NCI-H1694 (cell line): ENCODE measurements around the gene NUBP2.
"Not testable (repeated sequence)": the region's sequence is repeated elsewhere in the genome, so short reads cannot be mapped to it uniquely, and the experiment has no call there.

Source experiments
- DNase-seq: peaks from one replicate; lab custom pipeline; 2025; lab: John Stamatoyannopoulos, UW

The NUBP2 gene

DNA sequence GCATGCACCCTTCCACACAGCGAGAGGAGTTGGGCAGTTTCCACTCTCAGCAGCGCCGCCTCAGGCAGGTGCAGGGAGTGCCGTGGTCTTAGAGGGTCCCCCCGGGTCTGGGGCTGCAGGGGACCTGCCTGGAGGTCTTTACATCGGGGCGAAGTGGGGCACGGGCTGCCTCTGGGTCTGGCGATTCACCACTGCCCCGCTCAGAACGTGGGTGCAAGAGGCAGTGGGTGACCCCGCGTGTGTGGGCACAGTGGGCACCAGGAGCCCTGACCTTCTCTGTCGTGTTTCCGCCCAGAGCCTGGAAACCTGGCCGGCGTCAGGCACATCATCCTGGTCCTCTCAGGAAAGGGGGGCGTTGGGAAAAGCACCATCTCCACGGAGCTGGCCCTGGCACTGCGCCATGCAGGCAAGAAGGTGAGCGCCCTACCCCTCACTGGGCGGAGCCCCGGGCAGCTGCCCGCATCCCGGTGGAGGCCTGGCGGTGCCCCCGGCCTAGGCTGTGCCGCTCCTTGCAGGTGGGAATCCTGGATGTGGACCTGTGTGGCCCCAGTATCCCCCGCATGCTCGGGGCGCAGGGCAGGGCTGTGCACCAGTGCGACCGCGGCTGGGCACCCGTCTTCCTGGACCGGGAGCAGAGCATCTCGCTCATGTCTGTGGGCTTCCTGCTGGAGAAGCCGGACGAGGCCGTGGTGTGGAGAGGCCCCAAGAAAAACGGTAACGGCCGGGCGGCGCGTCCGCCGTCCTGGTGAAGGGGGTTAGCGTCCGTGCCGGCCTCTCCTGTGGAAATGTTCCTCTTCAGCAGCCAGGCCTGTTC, 3.7 kb downstream of the NUBP2 start:
- no peak for DNase-seq

DNA sequence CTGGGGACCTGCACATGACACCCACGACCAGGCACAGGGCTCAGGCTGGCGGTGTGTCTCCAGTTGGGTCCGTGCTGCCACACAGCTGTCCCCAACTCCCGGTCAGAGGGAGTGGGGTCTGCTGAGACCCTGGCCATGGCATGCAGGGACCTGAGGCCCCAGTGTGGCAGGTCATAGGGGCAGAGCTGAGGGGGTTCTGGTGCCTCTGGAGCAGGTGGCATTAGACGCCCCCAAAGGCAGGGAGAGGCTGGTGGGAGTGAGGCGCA, 4.2 kb downstream of the NUBP2 start:
- DNase-seq = no peak

- DNase-seq = no peak
These were observed 4.7 kb downstream of the NUBP2 start for GRCh38 chr16:1787322-1788094.

- DNase-seq = no peak
These were observed 5.4 kb downstream of the NUBP2 start for GRCh38 chr16:1788095-1788707.

DNA sequence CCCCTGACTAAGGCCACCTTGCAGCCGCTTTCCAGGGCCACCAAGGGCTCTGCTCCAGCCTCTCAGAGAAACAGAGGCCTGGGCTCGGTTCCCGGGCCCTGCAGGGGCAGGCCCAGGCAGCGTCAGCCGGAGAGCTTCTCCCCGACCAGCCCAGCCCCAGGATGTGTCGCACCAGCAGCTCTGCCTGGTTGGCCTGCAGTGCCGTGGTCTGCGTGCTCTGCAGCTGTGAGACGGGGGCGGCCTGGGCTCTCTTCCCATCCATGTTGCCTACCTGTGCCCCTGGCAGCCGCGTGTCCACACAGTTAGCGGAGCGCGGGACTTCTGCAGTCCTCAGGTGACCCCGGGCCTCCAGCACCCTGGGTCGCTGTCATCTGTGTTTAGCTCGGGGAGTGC, 5.9 kb downstream of the NUBP2 start:
- no peak for DNase-seq

GRCh38 chr16:1789643-1790045, 6.9 kb downstream of the NUBP2 start:
- no peak for DNase-seq

DNA sequence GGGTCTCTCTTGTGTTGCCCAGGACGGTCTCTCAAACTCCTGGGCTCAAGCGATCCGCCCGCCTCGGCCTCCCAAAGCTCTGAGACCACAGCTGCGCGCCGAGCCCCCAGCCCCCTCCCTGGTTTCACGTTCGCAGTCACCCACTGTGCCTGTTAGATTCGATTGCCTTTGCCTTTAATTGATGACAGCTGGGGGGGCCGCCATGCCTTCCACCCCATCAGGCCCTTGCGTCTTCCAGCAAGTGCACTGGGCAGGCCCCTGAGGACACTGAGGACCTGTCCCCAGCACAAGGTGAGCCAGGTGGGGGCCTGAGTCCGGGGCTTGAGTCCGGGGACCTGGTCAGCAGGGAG, 7.5 kb downstream of the NUBP2 start:
- DNase-seq = no peak

GRCh38 chr16:1790611-1791255, 8.0 kb downstream of the NUBP2 start:
- DNase-seq = no peak

GRCh38 chr16:1791256-1791942, 8.6 kb downstream of the NUBP2 start:
- no peak for DNase-seq

DNA sequence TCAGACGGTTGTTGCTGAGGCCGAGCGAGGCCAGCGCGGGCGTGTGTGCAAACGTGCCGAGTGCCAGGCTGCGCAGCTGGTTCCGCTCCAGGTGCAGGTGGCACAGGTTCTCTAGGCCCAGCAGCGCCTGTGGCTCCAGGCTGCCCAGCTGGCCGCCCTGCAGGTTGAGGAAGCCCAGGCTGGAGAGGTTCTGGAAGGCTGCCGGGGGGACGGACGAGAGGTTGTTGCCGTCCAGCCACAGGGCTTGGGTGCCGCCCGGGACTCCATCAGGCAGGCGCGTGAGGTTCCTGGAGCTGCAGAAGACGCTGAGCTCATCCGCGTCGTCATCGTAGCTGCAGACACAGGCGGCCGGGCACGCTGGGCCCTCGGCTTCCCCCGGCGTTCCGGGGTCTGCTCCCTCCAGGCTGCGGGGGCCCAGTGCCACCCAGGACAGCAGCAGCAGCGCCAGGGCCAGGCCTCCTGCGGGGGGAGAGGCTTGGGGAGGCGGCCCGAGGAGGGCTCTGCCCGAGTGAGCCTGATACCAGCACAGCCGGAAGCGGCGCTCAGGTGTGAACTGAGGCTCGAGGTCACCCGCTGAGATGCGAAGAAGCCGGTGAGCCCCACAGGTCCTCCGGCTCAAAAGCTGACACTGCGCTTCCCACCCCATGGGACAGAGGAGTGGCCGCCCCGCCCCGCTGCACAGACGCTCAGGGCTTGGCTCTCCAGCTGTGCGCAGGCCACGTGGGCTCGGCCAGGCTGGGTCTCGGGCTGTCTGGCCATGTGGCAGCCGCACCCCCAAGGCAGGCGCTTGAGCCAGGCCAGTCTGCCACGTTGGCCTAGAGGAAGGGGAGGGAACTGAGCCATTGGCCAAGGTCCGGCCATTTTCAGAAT, 9.4 kb downstream of the NUBP2 start:
- no peak for DNase-seq

DNA sequence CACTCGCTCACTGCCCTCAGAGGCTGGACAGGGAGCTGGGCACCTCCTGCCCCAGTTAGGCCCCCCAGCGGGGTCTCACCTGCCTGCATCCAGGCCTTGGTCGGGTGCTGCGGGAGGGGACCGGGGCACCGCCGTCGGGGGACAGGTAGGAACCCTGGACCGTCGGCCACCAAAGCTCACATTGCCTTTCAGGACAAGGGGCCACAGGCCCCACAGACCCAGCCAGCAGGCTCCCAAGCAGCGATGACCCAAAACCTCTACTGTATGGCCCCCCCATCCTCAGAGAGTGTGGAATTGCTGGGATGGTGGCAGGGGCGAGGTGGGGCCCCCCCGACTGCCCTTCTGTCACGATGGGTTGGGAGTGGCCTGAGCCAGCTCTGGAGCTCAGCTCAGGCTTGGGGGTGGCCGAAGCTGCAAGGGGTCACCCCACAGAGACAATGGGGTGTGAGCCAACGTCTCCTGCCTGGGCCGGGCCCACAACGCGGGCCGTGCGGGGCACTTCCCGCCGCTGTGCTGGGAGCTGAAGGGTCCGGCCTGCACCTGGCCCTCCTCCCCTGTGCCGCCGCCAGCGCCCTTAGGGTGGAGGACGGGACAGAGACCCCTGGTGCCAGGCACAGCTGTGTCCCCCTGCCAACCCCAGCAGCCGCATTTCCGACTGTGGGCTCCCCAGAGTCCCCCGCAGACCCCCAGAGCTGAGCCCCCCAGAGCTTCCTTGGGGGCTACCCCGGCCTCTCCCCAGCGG, 10.2 kb downstream of the NUBP2 start:
- DNase-seq = no peak

DNA sequence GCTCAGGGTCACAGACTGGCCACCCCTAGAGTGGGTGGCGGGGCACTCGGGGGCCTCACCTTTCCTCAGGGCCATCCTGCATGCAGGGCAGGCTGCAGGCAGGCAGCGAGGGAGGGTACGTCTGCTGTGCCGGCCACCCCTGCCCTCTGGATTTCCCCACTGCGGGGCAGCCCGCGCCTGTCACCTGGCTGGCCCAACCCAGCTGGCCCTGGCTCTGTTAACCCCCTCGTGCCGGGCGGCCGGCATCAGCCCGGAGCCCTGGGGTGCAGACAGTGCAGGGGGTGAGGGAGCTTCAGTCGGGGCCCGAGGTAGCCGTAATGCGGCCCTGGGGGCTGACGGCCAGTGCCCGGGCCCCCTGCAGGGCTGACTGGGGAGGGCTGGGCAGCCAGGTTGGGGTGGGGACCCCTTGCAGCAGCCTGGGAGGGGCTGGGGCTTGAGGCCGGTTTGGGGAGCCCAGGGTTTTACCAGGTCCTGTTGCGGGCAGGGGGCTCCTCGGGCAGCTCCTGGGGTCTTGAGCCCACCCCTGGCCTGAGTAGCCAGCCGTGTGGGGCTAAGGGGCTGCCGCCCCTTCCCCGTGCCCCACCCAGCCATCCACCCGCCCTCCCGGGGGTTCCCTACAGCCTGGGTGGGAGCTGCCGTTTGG, 10.9 kb downstream of the NUBP2 start, which contains the start of gene IGFALS:
Gene IGFALS, minus strand, starts transcription at position 128 of the 643 bp plus-strand sequence. Its CDS starts 53 bp downstream, at position 75.
- DNase-seq = no peak

GRCh38 chr16:1794221-1794871, 11.6 kb downstream of the NUBP2 start:
- DNase-seq = no peak

DNA sequence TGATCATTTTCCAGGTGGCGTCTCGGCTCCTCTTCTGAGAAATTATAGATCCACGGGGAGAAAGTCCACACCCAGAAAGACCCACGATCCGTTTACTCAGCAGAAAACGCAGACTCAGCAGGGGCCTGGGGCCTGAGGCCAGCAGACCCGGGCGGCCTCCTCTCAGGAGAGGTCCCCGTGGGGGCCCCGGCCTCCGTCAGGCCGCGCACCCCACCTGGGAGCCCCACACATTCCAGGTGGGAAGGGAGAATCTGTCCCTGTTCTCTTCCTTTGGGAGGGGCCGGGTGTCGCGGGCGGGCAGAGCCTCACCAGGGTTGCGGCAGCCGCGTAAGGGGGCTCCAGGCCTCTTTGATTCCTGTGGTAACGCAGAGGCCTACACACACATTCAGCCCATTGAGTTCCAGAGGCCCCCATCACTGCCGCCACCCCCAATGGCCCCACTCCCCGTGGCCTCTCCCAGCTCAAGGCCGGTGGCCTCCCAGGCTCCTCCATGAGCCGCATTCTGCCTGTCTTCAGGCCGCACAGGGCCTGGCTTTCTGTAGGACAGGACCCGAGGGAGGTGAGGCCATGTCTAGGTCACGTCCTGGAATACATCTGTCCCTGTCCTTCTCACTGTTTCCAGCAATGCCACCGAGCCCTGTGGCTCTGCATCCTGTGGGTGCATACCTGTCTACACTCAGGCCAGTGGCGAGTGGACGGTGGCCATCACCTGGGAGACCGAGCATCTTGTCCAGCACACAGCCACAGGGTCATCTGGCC, 12.3 kb downstream of the NUBP2 start:
- no peak for DNase-seq

- DNase-seq = not testable (repeated sequence)
These were observed 16.5 kb downstream of the NUBP2 start for GRCh38 chr16:1799263-1799662.

DNA sequence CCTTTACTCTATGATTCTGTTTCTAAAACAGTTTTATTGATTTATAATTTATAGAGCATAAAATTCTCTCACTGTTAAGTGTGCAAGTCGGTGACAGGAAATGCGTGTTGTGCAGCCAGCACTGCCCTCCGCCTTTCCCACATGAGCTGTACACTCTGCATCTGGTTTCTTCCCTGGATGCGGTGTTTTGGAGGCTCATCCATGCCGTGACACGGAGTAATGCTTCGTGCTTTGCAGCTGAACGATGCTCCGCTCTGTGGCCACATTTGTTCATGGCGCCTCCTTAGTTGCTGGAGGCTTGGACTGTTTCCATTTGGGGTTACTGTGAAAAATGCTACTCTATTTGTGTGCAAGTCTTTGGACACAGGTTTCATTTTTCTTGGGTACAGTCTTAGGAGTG, 17.9 kb downstream of the NUBP2 start:
- DNase-seq = no peak

DNA sequence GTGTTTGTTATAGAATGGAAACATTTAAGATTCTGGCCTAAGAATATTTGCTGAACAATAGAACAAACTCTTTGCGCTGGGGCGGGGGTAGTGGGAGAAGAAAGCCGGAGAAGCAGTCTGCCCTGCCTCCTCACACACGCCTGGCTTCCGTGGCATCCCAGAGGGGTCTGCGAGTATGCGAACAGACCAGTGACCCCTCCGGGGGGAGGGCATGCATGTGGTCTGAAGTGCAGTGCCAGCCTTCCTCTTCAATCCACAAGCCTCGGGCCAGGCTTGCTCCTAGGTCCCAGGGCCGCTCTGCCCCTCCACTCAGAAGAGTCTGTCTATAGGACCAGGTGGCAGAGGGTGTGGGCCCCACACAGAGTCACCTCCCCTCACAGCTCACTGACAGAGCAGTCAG, 24.9 kb downstream of the NUBP2 start:
- DNase-seq = no peak

DNA sequence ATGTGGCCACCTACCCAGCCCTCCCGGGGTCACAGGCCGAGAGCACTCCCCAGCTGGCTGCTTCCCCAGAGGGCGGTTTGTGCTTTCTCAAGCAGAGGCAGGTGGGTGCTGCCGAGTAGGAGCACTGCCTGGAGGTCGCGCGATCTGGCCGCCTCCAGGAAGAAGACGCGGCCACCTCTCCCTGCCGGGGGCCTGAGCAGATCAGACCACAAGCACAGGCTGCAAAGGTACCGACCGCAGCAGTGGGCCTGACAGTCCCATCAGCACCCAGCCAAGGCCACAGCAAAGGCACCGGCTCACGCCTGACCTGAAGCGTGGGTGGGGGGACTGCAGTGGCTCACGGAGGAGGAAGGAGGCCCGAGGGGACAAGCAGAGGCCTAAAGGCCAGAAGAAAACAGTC, 25.9 kb downstream of the NUBP2 start:
- no peak for DNase-seq
